K562 (cell line): Measurements from ENCODE around the gene SCNN1A. TPM values are rescaled to one million over a fixed set of nuclear protein-coding genes. Genes with fewer than 3 reads are reported as not detected.

Experiments
- ATAC-seq: fragments of 200-7000 bp; cut with Tn5 transposase; 3 replicates; pipeline ENCODE4 v1.9.1; 2020; ENCODE audit warnings: moderate library complexity
- BruUV-seq: library from RNA; stranded (reverse); fragments of 400-500 nt; replicated peaks from 2 replicates; lab custom pipeline; 2021; lab: Mats Ljungman, UMichigan
- CTCF ChIA-PET: fragments of 300-600 bp; formaldehyde crosslinking; extraction: SDS; loops from one replicate; lab custom pipeline; 2021; ENCODE audit warnings: low intra/inter-chr PET ratio; lab: Yijun Ruan, JAX
- POLR2A ChIA-PET: fragments of 300-600, 350-650 bp; sonication (Branson Sonifier 250); formaldehyde crosslinking; extraction: SDS; loops from one replicate; lab custom pipeline; 2021; ENCODE audit warnings: antibody characterized with exemption, inconsistent platforms; lab: Yijun Ruan, JAX
- DNase-seq, 4 experiments: peaks; one replicate each; pipeline versions ENCODE4 v3.0.0 to v3.0.0-alpha.2; 2011 to 2018; ENCODE audit warnings: low spot score in 3 of 4, mixed read lengths in 3 of 4; ENCODE audit errors: extremely low read depth in 1 of 4
- FAIRE-seq: peaks from 2 replicates; lab custom pipeline; 2011; peaks lifted over from hg19 to GRCh38; lab: Jason Lieb, UNC
- H2AFZ ChIP-seq: 2 replicates; pipeline ENCODE4 v1.6.0; 2011; ENCODE audit warnings: low read depth, low read length, control low read depth, inconsistent platforms
- H3K27ac ChIP-seq: fragments of 200-600 bp; 3 replicates; pipeline ENCODE4 v1.8.0; 2011; ENCODE audit warnings: low read depth, mild to moderate bottlenecking, control low read depth, inconsistent platforms, low read length, moderate library complexity, mixed read lengths; ENCODE audit errors: extremely low read depth
- H3K27me3 ChIP-seq, 2 experiments: fragments of 300-600 bp in 1 of 2; 2 replicates in 1 of 2; 3 replicates in 1 of 2; pipeline versions ENCODE4 v1.6.0 to v1.8.0; 2011; ENCODE audit warnings: inconsistent platforms in 2 of 2, low read length in 2 of 2, mild to moderate bottlenecking in 1 of 2, mixed read lengths in 1 of 2, moderate library complexity in 1 of 2; ENCODE audit not compliant: control insufficient read depth in 2 of 2, insufficient read depth in 2 of 2
- H3K36me3 ChIP-seq: fragments of 300-600 bp; 3 replicates; pipeline ENCODE4 v1.8.0; 2011; ENCODE audit warnings: mild to moderate bottlenecking, low read length, inconsistent platforms; ENCODE audit not compliant: control insufficient read depth, insufficient read depth
- H3K4me1 ChIP-seq, 2 experiments: fragments of 200-600 bp in 1 of 2; replicated peaks in 1 of 2; 2 replicates in 1 of 2; 3 replicates in 1 of 2; pipeline versions ENCODE4 v1.5.1 to v1.8.0; 2011; ENCODE audit warnings: inconsistent platforms in 2 of 2, low read length in 2 of 2, mild to moderate bottlenecking in 1 of 2, mixed read lengths in 1 of 2, moderate library complexity in 1 of 2; ENCODE audit not compliant: control insufficient read depth in 2 of 2, insufficient read depth in 2 of 2
- H3K4me2 ChIP-seq: 2 replicates; pipeline ENCODE4 v1.6.1; 2011; ENCODE audit warnings: low read length, control low read depth, inconsistent platforms, mixed read lengths; ENCODE audit not compliant: insufficient read depth
- H3K4me3 ChIP-seq: fragments of 200-600 bp; sonication (generic), shearing (Covaris generic); 2 replicates; pipeline ENCODE4 v1.5.1; 2016; ENCODE audit warnings: control low read depth, inconsistent platforms
- H3K79me2 ChIP-seq: fragments of 200-600 bp; 3 replicates; pipeline ENCODE4 v1.8.0; 2011; ENCODE audit warnings: low read length, inconsistent platforms; ENCODE audit not compliant: control insufficient read depth, insufficient read depth
- H3K9ac ChIP-seq, 2 experiments: 2 replicates each; pipeline versions ENCODE4 v1.6.0 to v1.6.1; 2011; ENCODE audit warnings: low read depth in 2 of 2, low read length in 2 of 2, control low read depth in 1 of 2, inconsistent platforms in 1 of 2, mild to moderate bottlenecking in 1 of 2, mixed read lengths in 1 of 2; ENCODE audit not compliant: insufficient read depth in 1 of 2
- H3K9me1 ChIP-seq: one replicate; pipeline ENCODE4 v1.6.0; 2011; ENCODE audit warnings: inconsistent platforms, mild to moderate bottlenecking, low read length, moderate library complexity; ENCODE audit not compliant: control insufficient read depth, insufficient read depth
- H3K9me3 ChIP-seq: replicated peaks from 2 replicates; pipeline ENCODE4 v1.5.1; 2011; ENCODE audit warnings: low read depth, low read length, inconsistent platforms; ENCODE audit not compliant: control insufficient read depth, insufficient read depth
- H4K20me1 ChIP-seq: replicated peaks from 2 replicates; pipeline ENCODE4 v1.6.1; 2011; ENCODE audit warnings: low read length, inconsistent platforms, mixed read lengths; ENCODE audit not compliant: control insufficient read depth, insufficient read depth
- FOSL1 ChIP-seq: fragments of 200-800 bp; sonication (Bioruptor generic); conservative IDR thresholded peaks from 2 replicates; pipeline ENCODE4 v1.6.1; 2016; ENCODE audit warnings: missing genetic modification characterization, missing compliant biosample characterization
- POU5F1 ChIP-seq: fragments of 150-350 bp; IDR thresholded peaks from 2 replicates; pipeline ENCODE4 v1.6.1; 2014; ENCODE audit warnings: borderline replicate concordance, low read length, low read depth, mild to moderate bottlenecking; ENCODE audit not compliant: partially characterized antibody
- REST ChIP-seq, 2 experiments: fragments of 450-650 bp; formaldehyde crosslinking in 1 of 2; IDR thresholded peaks; 2 replicates each; pipeline versions ENCODE4 v1.4.0 to v1.6.1; 2014 to 2020; ENCODE audit warnings: mild to moderate bottlenecking in 2 of 2, borderline replicate concordance in 1 of 2, low read depth in 1 of 2
- SMARCA4 ChIP-seq: fragments of 450-650 bp; IDR thresholded peaks from 2 replicates; pipeline ENCODE4 v1.6.1; 2016
- SMARCC2 ChIP-seq: fragments of 450-650 bp; IDR thresholded peaks from 2 replicates; pipeline ENCODE4 v1.6.1; 2017; ENCODE audit warnings: antibody characterized with exemption, moderate library complexity, mild to moderate bottlenecking, low read depth
- SMARCE1 ChIP-seq: fragments of 450-650 bp; IDR thresholded peaks from 2 replicates; pipeline ENCODE4 v1.7.1; 2016; ENCODE audit warnings: mild to moderate bottlenecking
- TGIF2 ChIP-seq: sonication (generic); formaldehyde crosslinking; IDR thresholded peaks from 2 replicates; pipeline ENCODE4 v1.8.1; 2022; ENCODE audit warnings: mild to moderate bottlenecking, missing genetic modification reagents, moderate library complexity
- WGBS: fragments of 100-300 bp; shearing (Covaris generic); methylation state at CpG from one replicate; pipeline ENCODE4 v1.1.6; 2016; ENCODE audit warnings: low coverage, mixed read lengths; ENCODE audit not compliant: insufficient coverage; ENCODE audit errors: missing lambda C conversion rate; 5-methylcytosine and 5-hydroxymethylcytosine counted together
- in situ Hi-C: fragments of 300-500 bp; cut with MboI; formaldehyde crosslinking; loops from 4 replicates; pipeline ENCODE4 v1.15.0; 2018; ENCODE audit warnings: inconsistent platforms, mixed read lengths
- intact Hi-C: fragments of 100-400 bp; cut with micrococcal nuclease; formaldehyde crosslinking; loops from 2 replicates; pipeline ENCODE4 v1.14.2; 2022
- polyA plus RNA-seq, 8 experiments: library from polyadenylated mRNA; depleted of rRNA in 4 of 8; stranded (reverse) in 5 of 8; unstranded in 3 of 8; fragments of >200 nt; fragmentation: Nextera tagmentation in 2 of 8; fragmentation: Illumina TruSeq in 1 of 8; extraction: Ambion mirVana in 2 of 8; extraction: Trizol in 1 of 8; gene quantifications; 2 replicates each; pipeline versions ENCODE4 v1.2.1 to v1.2.3, GENCODE V29; 2011 to 2014; ENCODE audit warnings: inconsistent platforms in 1 of 8, missing spikeins in 1 of 8
- total RNA-seq, 7 experiments: library from RNA; depleted of rRNA in 6 of 7; stranded (reverse); fragments of >200 nt in 6 of 7; fragmentation: Illumina TruSeq in 2 of 7; extraction: Trizol in 2 of 7; gene quantifications; 2 replicates each; pipeline versions ENCODE4 v1.2.1 to v1.2.3, GENCODE V29; 2011 to 2021; ENCODE audit warnings: low replicate concordance in 1 of 7
- TF ChIP-seq, protein P1 (sequence below): IDR thresholded peaks from 2 replicates; pipeline ENCODE4 v1.6.1; 2012; ENCODE audit warnings: low read depth, low read length, improper control_type of control experiment, borderline replicate concordance

The SCNN1A gene
- total and polyA plus RNA-seq, 9 of the 15 experiments (the other 6 are each of a cell fraction or from before 2014, with no cell fraction given): 0.15 to 0.49 (median 0.32) TPM; not detected in 5

DNA sequence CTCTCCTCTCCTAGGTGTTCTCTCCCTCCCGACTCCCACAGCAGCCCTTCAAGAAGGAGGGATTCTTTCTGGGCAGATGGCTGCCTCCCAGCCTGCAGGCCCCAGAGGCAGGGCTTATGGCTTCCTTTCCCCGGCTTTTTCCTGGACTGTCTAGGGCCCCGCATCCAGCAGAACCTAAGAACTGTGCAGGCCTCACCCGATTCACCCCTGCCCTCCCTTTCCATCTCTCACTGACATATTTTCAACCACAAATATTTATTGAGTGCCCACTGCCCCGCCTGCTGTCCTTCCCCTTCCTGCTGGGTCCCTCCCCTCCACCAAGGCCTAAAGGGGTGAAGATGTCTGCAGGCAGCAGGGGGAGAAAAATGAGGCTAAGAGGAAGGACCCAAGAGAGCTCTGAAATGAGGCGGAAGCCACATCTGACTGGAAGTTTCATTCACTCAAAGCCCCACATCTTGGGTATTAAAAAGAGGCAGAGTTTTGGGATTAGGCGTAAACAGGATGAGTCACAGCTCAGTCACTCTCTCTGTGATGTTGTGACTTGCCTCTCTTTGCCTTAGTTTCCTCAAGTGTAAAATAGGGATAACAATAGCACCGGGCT lies 2.9 kb downstream of the SCNN1A start (continued):
- TF ChIP-seq FOSL1: peak; percentile 79
- TF ChIP-seq, protein P1, sequence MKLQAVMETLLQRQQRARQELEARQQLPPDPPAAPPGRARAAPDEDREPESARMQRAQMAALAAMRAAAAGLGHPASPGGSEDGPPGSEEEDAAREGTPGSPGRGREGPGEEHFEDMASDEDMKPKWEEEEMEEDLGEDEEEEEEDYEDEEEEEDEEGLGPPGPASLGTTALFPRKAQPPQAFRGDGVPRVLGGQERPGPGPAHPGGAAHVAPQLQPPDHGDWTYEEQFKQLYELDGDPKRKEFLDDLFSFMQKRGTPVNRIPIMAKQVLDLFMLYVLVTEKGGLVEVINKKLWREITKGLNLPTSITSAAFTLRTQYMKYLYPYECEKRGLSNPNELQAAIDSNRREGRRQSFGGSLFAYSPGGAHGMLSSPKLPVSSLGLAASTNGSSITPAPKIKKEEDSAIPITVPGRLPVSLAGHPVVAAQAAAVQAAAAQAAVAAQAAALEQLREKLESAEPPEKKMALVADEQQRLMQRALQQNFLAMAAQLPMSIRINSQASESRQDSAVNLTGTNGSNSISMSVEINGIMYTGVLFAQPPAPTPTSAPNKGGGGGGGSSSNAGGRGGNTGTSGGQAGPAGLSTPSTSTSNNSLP: no peak
- TF ChIP-seq SMARCE1: 0 out of 2 replicates have a peak, but pooled peaks have one; percentile 15

DNA sequence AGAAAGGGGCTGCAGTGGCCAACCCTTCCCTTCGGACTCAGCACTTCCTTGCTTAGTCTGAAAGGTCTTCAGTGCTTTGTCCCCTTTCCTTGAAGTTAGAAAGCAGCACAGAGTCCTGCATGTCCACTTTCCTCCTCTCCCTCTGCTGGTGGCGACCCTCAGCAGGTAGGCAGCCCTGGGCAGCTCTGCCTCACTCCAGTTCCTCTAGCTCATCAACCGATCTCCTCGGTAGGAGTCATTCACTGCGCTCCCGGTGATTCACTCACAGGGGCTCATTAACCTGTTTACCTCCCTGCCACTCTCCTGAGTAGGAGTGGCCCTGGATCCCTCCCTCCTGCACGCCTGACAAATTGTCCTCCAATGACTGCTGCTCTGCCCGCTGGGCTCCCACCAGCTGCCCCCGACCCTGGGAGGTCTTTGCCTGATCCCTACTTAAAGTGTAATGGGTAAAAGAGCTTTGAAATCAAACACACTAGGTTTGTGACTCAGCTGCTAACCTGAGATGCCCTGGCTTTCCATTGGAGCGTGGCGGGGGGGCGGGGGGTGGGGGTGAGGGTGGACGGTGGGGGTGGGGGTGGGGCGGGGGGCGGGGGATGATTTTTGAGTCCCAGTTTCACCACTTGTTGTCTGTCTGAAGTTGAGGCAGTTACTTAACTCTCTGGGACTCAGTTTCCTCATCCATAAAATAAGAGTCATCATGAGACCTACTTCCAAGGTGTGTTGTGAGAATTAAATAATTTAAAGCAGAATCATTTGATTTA lies 4.2 kb downstream of the SCNN1A start:
- Histone ChIP-seq H3K9me1 (peaks cover 4% of the 10 kb centered on the region), H4K20me1 (no peaks in the 10 kb centered on the region), H3K79me2 (no peaks in the 10 kb centered on the region), H2AFZ (peak overlapping the region; percentile 94), H3K4me2 (peak overlapping the region; percentile 76), H3K4me3 (no peak overlapping the region), H3K9me3 (no peaks in the 10 kb centered on the region), H3K27me3 (no peaks in the 10 kb centered on the region), H3K4me1 (peaks cover 41 to 46% of the 10 kb centered on the region in 2 experiments; a peak in 4 of 5 replicates), H3K9ac (peak overlapping the region; percentile 68 to 80; a peak in 3 of 4 replicates), H3K27ac (peak overlapping the region; percentile 87), H3K36me3 (no peaks in the 10 kb centered on the region)
- intact Hi-C loops (no loop called here), in situ Hi-C loops (loop anchor here (5.0 kb wide), 1 partner anchor 34 kb away; no protein-coding TSS in a partner anchor)
- ChIA-PET POLR2A (interaction anchor here (1.1 to 1.5 kb wide), 2 partner anchors 8 to 12 kb away, joined by 3 to 4 read pairs; partner anchors contain the start of gene LTBR), CTCF (no interaction called here)
- ATAC-seq: peak; percentile 83
- 5% methylated on average over 8 of the region's 15 CpGs for WGBS
- no TSS peak for BruUV-seq
- DNase-seq: peak; percentile 67 to 73 (median 70)
- peak; percentile 74 for FAIRE-seq
- no peak for TF ChIP-seq TGIF2 (CRISPR knock-in tag)
- no peak for TF ChIP-seq POU5F1
- no peak for TF ChIP-seq SMARCC2
- TF ChIP-seq SMARCA4: peak; percentile 36
- 0 out of 2 replicates have a peak, but pooled peaks have one; percentile 28 for TF ChIP-seq REST (IDR thresholded peaks at IDR 0.05; ENCODE audit: borderline replicate concordance)
- no peak for TF ChIP-seq REST (CRISPR knock-in tag; IDR thresholded peaks at IDR 0.05; ENCODE audit: low read depth)
